NOMO-1 treated with dmso at 0.1 percent for 144 hours (cell line): ENCODE results near the gene PTPRD.

ENCODE experiments used
- DNase-seq: peaks from one replicate; lab custom pipeline; 2025; ENCODE audit not compliant: unreplicated experiment; lab: John Stamatoyannopoulos, UW

PTPRD gene

DNA sequence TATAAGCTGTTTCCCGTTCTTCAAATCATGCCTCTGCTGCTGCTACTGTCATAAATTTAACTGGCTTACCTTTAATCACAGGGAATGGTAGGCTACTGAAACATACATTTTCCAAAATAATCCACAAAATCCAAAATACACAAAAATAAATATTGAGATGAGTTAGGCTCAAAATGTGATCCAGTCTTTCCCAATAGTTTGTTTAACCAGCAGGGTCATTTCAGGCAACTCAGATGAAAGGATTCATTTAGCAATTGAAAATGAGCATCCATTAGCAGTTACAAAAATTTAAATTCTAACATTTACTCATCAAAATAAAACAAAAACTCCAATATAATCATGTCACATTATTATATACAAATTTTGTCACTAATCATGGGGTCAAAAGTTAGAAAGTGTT lies 1797.6 kb downstream of the PTPRD start:
- no peak for DNase-seq

DNA sequence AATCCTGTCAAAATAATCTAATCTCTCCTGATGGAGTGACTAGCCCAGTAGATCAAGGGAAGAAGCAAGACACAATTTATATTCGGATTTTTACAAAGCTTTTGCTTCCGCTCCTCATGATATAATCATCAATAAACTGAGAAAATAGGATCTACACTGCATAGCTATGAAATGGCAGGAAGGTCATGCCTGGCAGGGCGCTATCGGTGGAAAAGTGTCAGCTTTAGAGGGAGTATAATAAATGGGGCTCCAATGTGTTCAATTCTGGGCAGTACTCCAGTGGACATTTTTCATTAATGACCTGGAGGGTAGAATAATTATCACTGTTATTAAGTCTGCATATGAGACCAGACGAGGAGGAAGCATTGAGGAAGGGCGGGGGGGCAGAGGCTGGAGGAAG lies 1799.9 kb downstream of the PTPRD start:
- no peak for DNase-seq

DNA sequence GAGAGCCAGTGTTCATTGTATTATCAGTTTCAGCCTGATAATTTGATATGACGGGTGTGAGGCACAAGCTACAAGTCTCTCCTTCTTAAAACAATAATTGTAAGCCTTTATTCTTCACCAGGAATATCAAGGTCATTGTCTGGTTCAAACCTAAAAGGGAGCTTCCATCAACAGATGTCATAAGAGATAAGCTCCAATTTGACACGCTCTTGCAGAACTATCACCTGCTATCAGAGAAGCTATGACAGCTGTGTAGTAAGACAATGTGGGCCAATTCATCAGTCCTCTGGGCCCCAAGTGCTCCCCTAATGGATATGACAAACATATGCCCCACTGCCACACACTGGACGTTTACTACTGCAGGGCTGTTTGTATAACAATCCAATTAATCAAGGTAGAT lies 1803.1 kb downstream of the PTPRD start:
- DNase-seq = no peak

DNA sequence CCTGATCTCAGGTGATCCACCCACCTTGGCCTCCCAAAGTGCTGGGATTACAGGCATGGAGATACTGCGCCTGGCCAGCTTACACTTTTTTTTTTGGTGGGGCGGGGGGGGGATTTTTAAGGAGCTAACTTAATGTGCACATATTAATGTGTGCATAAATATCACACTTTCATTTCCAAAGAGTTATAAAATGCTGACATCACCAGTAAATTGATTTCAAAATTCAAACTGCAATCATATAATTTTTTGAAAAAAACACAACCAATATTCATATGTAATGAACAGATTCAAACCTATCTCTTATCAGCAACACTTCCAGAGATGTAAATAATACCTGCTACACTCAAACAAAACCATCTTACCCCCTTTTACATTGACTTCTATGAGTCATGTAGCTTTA lies 1806.7 kb downstream of the PTPRD start:
- no peak for DNase-seq

DNA sequence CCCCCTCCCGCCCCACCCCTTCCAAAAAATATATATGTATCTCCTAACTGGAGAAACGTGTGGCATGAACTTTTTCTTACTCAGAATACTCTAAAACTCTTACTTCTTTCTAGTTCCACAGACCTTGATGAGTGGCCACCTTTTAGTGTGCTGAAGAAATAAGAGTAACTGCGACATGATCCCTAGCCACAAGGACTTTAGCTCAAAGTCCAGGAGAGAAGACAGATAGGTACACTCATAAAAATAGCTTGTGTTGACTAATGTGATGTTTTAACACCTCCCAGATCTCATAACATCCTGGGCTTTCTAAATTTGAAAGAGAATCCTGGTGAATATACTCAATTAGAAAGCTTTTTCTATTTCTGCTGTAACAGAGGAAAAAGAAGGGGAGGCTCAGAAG lies 1808.2 kb downstream of the PTPRD start:
- DNase-seq = no peak

DNA sequence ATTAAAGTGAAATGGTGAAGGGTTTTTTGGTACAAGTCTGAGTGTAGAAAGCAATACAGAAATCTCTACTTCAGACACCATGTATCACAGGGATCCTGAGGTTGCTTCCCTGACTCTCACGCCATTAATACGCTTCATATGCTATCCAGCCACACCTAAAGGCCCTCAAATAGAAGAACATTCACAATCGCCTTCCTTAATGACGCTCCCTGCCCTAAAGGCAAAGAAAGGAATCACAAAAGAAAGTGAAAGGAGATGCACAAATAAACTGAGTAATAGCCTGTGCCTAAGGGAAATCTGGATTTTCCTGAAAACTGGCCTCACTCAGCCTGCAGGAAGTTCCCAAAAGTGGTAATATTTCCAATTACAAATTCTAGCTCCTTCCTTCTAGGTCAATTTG lies 1810.6 kb downstream of the PTPRD start:
- DNase-seq = no peak

DNA sequence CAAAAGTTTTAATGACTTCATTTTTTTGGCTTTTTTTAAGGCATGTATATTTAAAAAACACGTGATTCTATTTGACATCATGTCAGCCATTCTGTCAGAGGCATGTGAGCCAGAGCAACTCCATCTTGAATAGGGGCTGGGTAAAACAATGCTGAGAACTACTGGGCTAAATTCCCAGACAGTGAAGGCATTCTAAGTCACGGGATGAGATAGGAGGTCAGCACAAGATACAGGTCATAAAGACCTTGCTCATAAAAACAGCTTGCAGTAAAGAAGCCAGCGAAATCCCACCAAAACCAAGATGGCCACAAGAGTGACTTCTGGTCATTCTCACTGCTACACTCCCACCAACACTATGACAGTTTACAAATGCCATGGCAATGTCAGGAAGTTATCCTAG lies 1812.6 kb downstream of the PTPRD start:
- DNase-seq = no peak

DNA sequence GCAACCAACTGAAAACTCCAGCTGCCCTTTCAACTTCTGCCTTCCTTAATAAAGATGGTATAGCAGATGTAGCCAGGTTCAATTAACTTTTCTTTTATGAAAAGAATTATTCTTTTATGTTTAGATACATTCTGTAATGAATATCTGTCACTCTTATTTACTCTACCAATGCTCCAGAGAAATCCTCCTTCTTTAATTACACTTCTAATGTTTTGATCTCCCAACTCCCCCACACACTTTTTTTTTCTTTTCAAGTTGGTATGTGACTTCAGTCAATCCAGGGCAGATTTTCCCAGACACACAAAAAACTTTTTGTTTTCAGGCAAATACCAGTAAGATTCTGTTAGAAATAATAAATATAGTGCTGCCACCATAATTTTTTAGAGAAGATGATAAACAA lies 1813.2 kb downstream of the PTPRD start:
- DNase-seq = no peak

DNA sequence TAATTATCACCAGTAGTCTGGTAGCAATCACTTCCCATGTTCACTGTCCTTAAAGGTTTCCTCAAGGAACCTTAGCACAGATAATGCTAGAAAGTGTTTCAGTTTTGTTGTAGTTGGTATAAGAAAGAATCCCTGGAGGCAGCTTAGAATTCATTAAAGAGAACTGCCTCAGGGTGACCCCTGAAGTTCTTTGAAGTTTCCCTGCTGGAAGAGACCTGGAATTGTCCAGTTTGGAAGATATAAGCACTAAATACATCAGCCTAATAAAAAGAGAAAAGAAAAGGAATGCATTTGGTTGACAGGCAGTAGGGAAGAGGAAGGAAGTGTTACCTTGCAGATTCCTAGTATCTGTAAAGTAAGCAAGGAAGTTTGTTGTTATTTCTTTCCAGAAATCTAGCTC lies 1813.6 kb downstream of the PTPRD start:
- no peak for DNase-seq

DNA sequence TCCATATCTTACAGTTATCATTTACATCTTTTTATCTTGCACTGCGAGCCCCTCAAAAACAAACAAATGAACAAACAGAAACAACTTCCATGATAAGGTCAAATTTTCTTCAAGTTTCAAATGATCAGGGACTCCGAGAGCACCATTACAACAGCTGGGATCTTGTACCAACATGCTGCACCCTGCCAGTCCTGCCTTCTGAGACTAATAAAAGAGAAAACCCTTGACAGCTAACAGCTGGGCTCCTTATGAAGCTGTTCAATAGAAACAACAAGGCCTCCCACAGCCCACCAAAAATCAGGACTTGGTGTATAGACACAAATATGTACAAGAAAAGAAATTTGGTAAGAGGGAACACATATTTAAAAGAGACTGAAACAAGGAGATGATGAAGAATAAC lies 1828.0 kb downstream of the PTPRD start:
- DNase-seq = no peak

DNA sequence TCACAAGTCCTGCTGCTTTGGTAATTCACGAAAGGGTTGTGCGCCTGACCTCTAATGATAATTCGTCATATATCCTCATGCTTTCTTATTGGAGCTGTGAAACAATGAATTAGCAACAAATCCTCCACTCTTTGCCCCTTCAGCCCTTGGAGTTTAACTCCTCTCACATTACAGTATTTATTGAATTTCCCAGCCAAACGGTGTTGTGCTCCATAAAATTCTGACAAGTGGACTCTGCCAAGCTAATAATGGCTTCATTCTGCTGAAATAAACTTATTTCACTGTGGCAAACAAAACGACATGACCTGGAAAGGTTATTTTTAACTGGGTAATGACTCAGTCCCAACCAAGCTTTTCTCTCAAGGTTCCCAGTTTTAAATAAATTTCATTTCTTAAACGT lies 1828.9 kb downstream of the PTPRD start:
- DNase-seq = no peak

DNA sequence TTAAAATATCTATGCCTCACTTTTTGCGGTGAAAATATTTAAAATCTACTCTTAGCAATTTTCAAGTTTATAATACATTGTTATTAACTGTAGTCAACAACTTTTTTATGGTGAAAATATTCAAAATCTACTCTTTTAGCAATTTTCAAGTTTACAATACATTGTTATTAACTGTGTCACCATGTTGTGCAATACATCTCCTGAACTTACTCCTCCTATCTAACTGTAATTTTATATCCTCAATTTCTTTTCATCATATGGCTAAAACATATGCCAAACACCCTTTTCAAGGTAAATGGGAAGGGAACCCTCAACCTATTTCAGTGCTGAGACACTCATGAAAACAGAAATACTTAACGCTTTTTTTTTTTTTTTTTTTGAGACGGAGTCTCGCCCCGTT lies 1830.6 kb downstream of the PTPRD start:
- DNase-seq = no peak

DNA sequence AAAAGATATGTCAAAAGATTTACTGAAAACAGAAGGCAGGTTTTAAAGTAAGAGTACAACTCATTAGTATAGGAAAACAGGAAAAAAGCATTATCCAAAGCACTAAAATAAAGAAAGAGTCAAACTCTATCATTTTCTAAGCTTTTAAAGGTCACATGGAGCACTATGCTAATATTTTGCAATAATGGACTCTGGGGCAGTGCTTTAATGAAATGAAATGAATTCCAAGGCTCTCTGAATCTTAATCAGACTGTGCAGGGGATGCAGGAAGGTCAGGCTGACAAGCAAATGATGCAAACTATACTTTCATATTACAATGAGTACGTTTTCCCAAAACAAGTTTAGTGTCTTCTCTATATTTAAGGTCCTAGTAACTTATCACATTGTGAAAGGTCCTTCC lies 1831.3 kb downstream of the PTPRD start:
- no peak for DNase-seq

DNA sequence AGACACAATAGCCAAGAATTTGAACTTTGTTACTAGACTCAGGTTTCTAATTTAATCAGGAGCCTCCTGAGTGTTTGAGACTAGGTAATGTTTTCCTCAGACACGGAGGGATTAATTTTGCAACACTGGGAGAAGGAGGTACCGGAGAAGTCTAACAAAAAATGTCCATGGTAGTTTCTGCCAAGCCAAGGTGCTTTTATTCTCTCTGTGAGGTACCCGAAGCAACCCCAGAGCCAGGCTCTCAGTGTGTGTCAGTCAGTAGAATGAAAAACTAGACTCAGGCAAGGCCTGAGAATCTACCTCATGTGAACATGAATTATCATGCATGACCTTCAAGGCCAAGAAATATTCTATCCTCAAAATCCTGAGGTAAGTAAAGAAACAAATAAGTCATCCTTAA lies 1832.4 kb downstream of the PTPRD start:
- DNase-seq = no peak

DNA sequence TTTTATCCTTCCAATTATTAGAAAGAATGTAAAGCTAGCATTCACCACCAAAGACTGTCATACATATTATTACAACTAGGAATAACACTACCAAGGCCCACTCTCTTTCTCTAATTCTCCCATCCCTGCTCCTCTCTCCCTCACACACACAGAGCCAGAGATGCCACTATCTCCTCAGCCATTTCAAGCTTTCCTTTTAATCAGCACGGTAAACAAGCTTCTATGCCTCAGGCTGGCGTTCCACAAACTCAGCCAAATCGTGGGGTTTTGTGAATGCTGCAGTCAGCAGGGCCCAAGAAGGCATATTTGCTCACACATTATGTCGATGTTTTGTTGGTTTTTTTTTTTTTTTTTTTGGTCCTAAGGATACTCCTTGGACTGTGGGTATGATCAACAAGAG lies 1833.3 kb downstream of the PTPRD start:
- no peak for DNase-seq

DNA sequence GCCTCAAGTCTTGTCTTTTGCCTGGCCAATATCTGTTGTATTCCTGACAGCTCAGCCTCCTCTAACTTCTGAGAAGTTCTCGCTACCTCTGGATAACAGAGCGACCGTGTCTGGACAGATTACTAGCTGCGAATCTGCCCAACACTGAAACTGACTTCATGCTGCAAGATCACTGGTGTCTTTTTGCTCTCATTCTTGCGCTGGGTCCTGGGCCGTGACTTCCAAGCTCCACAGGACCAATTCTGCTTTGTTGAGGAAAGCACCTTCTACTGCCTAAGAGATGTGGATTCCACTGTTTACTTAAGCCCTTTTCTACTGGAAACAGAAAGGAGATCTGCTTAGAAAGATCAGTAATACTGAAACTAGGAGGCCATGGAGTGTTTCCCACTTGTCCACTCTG lies 1834.4 kb downstream of the PTPRD start:
- DNase-seq = no peak

DNA sequence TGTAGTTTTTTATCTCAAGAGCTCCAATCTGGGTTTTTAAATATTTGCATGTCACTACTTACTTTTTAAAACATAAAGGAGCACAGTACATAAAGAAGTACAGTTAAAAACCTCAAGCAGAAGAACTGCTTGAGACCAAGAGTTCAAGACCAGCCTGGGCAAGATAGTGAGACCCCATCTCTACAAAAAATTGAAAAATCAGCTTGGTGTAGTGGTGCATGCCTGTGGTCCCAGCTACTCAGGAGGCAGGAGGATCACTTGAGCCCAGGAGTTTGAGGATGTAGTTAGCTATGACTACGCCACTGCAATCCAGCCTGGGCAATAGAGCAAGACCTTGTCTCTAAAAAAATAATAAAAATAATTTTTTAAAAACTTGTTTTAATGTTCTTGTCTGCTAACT lies 1840.5 kb downstream of the PTPRD start:
- no peak for DNase-seq

DNA sequence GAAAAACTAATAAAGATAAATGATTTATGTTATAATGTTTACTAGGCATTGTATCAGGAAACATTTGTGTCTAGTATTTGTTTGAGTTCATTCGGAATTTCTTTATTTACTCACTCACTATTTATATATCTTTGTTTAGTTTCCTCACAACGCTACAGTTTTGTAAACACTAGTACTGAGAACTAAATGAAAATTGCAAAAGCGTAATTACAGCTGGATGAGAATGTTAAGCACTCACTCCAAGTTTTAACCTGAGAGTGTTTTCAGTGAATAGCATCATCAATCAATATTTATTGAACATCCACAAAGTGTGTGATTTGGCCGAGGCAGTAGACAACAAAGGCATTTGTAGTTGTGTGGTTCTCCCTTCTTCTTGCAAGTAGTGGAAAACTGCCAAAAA lies 1843.6 kb downstream of the PTPRD start:
- DNase-seq = no peak

DNA sequence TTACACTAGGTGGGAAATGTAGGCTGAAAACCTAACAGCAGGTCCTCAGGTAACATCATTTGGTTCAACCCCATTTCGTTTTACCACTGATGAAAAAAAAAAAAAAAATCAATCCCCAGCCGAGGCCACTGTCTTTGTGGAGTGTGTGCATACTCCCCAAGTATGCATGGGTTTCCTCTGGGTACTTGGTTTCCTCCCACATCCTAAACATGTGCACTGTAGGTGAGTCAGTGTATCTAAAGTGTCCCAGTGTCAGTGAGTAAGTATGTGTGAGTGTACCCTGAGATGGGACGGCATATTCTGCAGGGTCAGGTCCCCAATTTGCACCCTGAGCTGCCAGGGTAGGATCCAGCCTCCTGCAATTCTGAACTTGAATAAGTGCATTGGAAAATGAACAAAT lies 1846.7 kb downstream of the PTPRD start:
- no peak for DNase-seq

DNA sequence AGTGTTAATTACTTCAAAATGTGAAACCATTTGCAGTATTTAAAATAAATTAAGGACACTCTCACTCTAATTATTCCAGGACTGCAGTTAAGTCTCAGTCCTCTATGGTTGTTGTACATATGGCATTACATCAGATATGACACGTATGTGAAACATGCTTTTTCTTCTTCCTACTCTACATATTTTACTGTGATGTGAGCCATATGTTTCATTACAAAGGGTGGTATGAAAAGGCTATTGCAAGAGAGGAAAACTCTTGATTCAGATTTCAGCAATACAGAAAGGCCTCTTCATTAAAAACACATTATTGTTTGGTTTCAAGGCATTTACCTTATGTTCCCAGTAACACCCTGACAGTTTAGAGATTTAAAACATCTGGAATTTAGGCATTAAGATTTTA lies 1848.8 kb downstream of the PTPRD start:
- no peak for DNase-seq

DNA sequence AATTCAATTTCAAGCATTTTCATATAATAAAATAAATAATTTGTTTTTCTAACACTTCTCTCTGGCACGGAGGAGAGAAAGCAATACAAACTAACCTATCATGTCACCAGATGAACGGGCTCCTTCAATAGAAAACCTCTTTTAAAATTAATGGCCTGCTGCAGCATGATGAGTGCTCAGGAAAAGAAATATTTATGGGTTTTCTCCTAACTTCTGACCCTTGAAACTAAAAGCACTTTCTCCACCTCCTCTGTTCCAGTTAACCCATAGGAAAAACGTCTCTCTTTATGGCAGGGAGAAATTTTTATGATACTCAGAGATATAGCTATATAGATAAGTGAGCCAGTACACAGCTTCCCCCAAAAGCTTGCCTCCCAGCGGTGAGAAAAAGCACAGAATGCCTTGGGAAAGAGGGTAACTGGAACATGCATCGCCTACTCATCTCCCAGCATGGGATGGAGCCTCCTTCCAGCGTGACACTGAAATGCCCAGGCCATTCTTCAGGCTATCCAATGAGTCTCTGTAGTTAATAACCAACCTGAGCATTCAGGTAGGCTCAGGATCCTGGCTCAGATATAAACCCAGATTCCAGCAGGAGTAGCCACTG lies 1850.2 kb downstream of the PTPRD start:
- DNase-seq = no peak

DNA sequence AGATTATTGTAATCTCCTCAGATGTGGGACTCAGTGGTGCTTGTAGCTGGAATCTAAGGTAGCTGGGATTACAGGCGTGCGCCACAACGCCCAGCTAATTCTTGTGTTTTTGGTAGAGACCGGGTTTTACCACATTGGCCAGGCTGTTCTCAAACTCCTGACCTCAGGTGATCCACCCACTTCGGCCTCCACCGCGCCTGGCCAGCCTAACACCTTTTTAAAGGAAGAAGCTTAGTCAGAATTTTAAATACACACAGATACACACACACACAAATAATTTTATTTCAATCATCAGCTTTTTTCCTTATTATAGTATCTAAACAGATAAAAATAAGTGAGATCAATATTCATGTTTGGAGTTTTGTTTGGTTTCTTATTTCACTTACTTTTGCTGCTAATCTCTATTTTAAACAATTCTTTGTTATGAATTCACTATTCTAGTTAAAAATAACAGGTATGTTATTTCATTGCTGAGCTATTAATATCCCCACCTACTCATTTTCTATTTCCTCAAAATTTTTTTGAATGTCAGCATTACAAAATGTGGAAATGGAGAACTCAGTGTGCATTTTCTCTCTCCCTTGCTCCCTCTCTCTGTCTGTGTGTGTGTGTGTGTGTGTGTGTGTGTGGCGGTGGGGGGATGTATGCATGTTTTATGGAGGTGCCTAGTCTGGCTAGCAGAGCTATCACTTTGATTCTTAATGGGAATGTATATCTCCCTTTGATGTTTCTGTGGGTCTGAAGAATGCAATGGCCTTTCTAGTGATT lies 1852.6 kb downstream of the PTPRD start:
- no peak for DNase-seq

DNA sequence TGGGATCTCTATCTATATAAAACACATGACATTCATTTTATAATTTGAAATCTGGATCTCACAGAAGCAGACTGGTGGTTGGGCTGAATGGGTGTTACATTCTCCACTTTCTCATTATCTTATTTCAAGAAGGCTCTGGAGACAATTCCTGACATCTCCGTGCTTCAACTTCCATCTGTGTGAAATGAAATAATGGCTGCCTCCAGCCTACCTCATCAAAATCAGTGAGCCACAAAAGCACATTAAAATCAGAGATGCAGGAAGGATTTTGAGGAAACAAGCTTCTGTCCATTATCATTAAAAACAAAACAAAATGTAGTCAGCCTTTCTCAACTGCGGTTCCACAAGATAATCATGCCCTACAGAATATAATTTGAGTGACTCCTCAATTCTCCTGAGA lies 1854.9 kb downstream of the PTPRD start:
- DNase-seq = no peak
